ENCODE data around the gene STXBP1.

DNA sequence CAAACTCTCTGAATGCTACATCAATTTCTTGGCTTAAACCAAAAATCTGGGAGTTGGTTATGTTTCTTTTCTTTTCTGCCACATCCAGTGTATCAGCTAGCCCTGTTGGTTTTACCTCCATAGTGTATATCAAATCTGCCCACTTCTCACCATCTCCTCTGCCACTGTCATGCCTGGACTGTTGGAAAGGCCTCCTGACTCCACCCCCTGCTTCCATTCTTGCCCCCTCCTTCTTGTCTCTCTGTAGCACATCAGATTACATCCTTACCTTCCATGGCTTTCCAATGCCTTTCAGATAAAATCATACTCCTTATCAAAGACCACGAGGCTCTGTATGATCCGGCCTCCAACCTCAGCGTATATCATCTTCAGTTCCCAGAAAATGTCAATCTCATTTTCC lies 35.4 kb downstream of the STXBP1 start:
- TF ChIP-seq EP300 (IDR thresholded peaks at IDR 0.05) (no peak), POLR2A (IDR thresholded peaks at IDR 0.05) (no peak)
- TF ChIP-seq, protein P1, sequence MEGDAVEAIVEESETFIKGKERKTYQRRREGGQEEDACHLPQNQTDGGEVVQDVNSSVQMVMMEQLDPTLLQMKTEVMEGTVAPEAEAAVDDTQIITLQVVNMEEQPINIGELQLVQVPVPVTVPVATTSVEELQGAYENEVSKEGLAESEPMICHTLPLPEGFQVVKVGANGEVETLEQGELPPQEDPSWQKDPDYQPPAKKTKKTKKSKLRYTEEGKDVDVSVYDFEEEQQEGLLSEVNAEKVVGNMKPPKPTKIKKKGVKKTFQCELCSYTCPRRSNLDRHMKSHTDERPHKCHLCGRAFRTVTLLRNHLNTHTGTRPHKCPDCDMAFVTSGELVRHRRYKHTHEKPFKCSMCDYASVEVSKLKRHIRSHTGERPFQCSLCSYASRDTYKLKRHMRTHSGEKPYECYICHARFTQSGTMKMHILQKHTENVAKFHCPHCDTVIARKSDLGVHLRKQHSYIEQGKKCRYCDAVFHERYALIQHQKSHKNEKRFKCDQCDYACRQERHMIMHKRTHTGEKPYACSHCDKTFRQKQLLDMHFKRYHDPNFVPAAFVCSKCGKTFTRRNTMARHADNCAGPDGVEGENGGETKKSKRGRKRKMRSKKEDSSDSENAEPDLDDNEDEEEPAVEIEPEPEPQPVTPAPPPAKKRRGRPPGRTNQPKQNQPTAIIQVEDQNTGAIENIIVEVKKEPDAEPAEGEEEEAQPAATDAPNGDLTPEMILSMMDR (IDR thresholded peaks at IDR 0.05), result no peak

All from tibial nerve (tissue), 4 donors.